Neuron (in vitro differentiated cells): ENCODE results near the gene BCL2L12.

ENCODE experiments used
- H2AFZ ChIP-seq: one replicate; pipeline ENCODE4 v1.6.1; 2013; ENCODE audit warnings: low read depth, mild to moderate bottlenecking, inconsistent platforms, low read length, moderate library complexity
- H3K27me3 ChIP-seq: one replicate; pipeline ENCODE4 v1.6.1; 2013; ENCODE audit warnings: low read length; ENCODE audit not compliant: insufficient read depth
- H3K36me3 ChIP-seq: one replicate; pipeline ENCODE4 v1.6.1; 2013; ENCODE audit warnings: low read length; ENCODE audit not compliant: insufficient read depth
- H3K4me1 ChIP-seq: one replicate; pipeline ENCODE4 v1.6.1; 2013; ENCODE audit warnings: low read length; ENCODE audit not compliant: insufficient read depth
- H3K4me3 ChIP-seq: 2 replicates; pipeline ENCODE4 v1.5.1; 2013; ENCODE audit warnings: mild to moderate bottlenecking, low read length, moderate library complexity
- H3K9me3 ChIP-seq: one replicate; pipeline ENCODE4 v1.6.1; 2013; ENCODE audit warnings: low read length

Gene BCL2L12

DNA sequence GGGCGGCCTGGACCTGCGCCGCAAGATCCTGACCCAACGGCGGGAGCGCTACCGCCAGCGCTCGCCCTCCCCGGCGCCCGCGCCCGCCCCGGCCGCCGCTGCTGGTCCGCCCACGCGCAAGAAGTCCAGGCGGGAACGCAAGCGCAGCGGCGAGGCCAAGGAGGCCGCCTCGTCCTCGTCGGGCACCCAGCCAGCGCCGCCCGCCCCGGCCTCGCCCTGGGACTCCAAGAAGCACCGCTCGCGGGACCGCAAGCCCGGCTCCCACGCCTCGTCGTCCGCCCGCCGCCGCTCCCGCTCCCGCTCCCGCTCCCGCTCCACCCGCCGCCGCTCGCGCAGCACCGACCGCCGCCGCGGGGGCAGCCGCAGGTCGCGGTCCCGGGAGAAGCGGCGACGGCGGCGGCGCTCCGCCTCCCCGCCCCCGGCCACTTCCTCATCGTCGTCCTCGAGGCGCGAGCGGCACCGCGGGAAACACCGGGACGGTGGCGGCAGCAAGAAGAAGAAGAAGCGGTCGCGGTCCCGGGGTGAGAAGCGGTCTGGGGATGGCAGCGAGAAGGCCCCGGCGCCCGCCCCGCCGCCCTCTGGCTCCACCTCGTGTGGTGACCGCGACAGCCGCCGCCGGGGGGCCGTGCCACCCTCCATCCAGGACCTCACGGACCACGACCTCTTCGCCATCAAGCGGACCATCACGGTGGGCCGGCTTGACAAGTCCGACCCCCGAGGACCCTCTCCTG, 13.7 kb upstream of the BCL2L12 start:
- Histone ChIP-seq H3K4me3 (no peak overlapping the region), H3K9me3 (no peaks in the 10 kb centered on the region), H3K4me1 (no peaks in the 10 kb centered on the region), H3K27me3 (no peaks in the 10 kb centered on the region), H2AFZ (no peak overlapping the region), H3K36me3 (peaks cover 76% of the 10 kb centered on the region)

DNA sequence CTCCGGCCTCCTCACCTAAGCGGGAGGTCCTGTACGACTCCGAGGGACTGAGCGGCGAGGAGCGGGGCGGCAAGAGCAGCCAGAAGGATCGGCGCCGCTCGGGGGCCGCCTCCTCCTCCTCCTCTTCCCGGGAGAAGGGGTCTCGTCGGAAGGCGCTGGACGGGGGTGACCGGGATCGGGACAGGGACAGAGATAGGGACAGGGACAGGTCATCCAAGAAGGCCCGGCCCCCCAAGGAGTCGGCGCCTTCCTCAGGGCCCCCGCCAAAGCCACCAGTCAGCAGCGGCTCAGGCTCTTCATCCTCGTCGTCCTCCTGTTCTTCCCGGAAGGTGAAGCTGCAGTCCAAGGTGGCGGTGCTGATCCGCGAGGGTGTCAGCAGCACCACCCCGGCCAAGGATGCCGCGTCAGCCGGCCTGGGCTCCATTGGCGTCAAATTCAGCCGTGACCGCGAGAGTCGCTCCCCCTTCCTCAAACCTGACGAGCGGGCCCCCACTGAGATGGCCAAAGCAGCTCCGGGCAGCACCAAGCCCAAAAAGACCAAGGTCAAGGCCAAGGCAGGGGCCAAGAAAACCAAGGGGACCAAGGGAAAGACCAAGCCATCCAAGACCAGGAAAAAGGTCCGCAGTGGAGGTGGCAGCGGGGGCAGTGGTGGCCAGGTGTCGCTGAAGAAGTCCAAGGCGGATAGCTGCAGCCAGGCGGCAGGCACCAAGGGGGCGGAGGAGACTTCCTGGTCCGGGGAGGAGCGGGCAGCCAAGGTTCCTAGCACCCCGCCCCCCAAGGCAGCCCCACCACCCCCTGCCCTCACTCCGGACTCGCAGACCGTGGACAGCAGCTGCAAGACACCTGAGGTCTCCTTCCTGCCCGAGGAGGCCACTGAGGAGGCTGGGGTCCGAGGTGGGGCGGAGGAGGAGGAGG, 12.9 kb upstream of the BCL2L12 start:
- no peak overlapping the region for H2AFZ ChIP-seq
- H3K9me3 ChIP-seq = no peaks in the 10 kb centered on the region

DNA sequence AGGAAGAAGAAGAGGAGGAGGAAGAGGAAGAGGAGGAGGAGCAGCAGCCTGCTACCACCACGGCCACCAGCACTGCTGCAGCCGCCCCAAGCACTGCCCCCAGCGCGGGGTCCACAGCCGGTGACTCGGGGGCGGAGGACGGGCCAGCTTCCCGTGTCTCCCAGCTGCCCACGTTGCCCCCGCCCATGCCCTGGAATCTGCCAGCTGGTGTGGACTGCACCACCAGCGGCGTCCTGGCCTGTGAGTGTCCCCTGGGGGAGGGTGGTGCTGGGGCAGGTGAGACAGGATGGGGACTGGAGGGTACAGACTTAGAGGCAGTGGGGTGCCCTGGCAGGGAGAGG, 12.3 kb upstream of the BCL2L12 start:
- Histone ChIP-seq H3K4me3 (no peak overlapping the region), H2AFZ (no peak overlapping the region), H3K36me3 (peaks cover 79% of the 10 kb centered on the region), H3K4me1 (no peaks in the 10 kb centered on the region), H3K27me3 (no peaks in the 10 kb centered on the region), H3K9me3 (no peaks in the 10 kb centered on the region)

More for the DNA sequence above, 12.9 kb upstream of the BCL2L12 start:
- Histone ChIP-seq H3K4me1 (no peaks in the 10 kb centered on the region), H3K36me3 (peaks cover 74% of the 10 kb centered on the region), H3K27me3 (no peaks in the 10 kb centered on the region), H3K4me3 (no peak overlapping the region)

DNA sequence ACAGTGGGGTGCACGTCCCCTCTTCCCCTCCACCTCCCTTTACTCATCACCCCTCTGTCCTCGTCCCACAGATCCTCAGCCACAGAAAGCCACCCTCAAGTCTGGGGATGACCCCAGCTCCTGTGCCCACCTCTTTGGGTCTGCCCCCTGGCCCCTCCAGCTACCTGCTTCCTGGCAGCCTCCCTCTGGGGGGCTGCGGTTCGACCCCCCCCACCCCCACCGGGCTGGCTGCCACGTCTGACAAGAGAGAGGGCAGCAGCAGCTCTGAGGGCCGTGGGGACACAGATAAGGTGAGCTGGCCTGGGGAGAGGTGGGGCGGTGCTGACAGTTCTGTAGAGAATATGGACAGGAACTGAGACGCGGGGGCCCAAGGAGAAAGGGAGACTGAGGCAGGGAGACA, 11.2 kb upstream of the BCL2L12 start:
- Histone ChIP-seq H3K27me3 (no peaks in the 10 kb centered on the region), H3K36me3 (peaks cover 85% of the 10 kb centered on the region), H2AFZ (no peak overlapping the region), H3K4me3 (no peak overlapping the region), H3K4me1 (no peaks in the 10 kb centered on the region), H3K9me3 (no peaks in the 10 kb centered on the region)

DNA sequence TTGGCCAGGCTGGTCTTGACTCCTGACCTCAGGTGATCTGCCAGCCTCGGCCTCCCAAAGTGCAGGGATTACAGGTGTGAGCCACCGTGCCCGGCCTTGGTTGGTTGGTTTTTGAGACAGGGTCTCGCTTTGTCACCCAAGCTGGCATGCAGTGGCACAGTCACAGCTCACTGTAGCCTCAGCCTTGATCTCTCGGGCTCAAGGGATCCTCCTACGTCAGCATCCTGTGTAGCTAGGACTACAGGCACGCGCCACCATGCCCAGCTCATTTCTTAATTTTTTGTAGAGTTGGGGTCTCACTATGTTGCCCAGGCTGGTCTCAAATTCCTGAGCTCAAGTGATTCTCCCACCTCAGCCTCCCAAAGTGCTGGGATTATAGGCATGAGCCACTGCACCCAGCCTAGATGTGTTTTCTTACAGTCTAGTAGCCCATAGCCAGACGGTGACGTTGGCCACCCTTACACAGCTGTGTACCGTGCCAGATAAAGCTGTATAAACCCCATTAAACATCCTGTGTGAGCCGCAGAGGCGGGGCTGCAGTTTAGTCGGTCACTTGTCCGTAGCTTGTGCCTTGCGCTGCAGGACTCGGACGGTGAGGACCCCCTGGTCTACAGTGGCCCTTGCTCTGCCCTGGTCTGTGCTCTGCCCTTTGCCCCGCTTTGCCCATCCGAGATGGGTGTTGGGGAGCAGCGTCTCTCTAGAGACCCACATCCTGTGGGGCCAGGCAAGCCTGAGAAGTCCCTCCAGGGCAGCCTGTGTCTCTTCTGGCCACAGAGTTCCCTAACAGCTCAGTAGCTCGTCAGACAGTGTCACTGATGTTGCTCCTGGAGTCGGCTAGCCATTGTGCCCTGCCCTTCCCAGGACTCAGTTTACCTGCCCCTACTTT, 9.9 kb upstream of the BCL2L12 start:
- no peak overlapping the region for H2AFZ ChIP-seq
- H3K36me3 ChIP-seq = peaks cover 85% of the 10 kb centered on the region
- peaks cover 4% of the 10 kb centered on the region for H3K9me3 ChIP-seq
- no peaks in the 10 kb centered on the region for H3K4me1 ChIP-seq
- H3K4me3 ChIP-seq = no peak overlapping the region
- H3K27me3 ChIP-seq = no peaks in the 10 kb centered on the region

DNA sequence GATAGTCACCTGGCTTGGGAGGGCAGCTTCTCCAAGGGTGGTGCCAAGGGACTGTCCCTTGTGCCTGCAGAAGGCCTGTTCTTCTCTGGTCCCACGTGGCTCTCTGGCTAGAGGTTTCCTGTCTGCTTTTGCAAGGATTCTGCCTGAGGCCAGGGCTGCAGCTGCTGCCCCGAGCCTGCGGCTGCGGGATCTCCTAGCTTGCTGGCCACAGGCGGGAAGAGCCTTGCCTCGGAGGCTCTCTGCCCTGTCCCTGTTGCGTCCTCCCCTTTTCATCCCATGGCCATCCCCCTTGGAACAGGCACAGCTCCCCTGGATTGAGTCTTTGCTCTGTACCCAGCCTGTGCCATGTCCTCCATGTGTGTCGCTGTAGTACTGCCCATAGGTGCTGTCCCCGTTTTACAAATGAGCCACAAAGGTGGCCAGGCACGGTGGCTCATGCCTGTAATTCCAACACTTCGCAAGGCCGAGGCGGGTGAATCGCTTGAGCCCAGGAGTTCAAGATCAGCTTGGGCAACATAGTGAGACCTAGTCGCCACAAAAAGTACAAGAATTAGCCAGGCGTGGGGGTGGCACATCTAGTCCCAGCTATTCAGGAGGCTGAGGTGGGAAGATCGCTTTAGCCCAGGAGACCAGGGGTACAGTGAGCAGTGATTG, 9.2 kb upstream of the BCL2L12 start:
- Histone ChIP-seq H3K27me3 (no peaks in the 10 kb centered on the region), H3K9me3 (peaks cover 4% of the 10 kb centered on the region), H3K36me3 (peaks cover 86% of the 10 kb centered on the region), H3K4me3 (no peak overlapping the region), H2AFZ (no peak overlapping the region), H3K4me1 (no peaks in the 10 kb centered on the region)

DNA sequence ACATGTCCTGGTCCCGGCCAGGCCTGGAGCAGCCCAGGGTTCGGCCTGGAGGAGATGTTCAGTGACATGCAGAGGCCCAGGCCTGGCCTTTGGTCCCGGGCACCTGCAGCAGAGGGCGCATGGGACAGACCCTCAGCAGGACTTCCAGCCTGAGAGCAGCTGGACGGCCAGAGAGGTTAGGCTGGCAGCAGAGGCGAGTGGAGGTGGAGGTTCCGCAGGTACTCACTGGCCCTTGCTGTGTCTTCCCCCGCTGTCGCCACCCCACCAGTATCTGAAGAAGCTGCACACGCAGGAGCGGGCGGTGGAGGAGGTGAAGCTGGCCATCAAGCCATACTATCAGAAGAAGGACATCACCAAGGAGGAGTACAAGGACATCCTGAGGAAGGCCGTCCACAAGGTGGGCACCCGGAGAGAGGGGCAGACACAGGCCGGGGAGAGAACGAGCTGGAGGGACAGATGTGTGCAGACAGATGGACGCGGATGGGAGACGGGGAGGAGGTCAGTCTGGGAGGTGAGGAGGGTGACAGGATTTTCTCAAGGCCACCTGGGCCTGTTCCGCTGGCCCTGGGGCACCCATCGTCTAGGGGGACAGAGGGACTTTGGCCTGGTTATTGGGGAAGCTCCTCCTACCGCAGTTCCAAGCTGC, 8.1 kb upstream of the BCL2L12 start:
- no peaks in the 10 kb centered on the region for H3K27me3 ChIP-seq
- no peak overlapping the region for H3K4me3 ChIP-seq
- peaks cover 89% of the 10 kb centered on the region for H3K36me3 ChIP-seq
- no peak overlapping the region for H2AFZ ChIP-seq
- H3K9me3 ChIP-seq = peaks cover 4% of the 10 kb centered on the region
- no peaks in the 10 kb centered on the region for H3K4me1 ChIP-seq

DNA sequence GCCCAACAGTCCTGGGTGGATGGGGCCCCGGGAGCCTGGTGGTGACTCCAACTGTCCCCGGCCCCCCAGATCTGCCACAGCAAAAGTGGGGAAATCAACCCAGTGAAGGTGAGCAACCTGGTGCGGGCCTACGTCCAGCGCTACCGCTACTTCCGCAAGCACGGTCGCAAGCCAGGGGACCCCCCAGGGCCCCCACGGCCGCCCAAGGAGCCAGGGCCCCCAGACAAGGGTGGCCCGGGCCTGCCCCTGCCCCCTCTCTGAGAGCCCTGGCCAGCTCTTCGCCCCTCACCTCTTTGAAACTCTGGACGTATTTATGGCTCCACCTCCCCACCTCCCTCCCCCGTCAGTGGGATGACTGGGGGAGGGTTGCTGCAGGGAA, 7.6 kb upstream of the BCL2L12 start:
- no peak overlapping the region for H3K4me3 ChIP-seq
- peaks cover 90% of the 10 kb centered on the region for H3K36me3 ChIP-seq
- H3K27me3 ChIP-seq = no peaks in the 10 kb centered on the region
- no peak overlapping the region for H2AFZ ChIP-seq
- no peaks in the 10 kb centered on the region for H3K4me1 ChIP-seq
- H3K9me3 ChIP-seq = peaks cover 4% of the 10 kb centered on the region

DNA sequence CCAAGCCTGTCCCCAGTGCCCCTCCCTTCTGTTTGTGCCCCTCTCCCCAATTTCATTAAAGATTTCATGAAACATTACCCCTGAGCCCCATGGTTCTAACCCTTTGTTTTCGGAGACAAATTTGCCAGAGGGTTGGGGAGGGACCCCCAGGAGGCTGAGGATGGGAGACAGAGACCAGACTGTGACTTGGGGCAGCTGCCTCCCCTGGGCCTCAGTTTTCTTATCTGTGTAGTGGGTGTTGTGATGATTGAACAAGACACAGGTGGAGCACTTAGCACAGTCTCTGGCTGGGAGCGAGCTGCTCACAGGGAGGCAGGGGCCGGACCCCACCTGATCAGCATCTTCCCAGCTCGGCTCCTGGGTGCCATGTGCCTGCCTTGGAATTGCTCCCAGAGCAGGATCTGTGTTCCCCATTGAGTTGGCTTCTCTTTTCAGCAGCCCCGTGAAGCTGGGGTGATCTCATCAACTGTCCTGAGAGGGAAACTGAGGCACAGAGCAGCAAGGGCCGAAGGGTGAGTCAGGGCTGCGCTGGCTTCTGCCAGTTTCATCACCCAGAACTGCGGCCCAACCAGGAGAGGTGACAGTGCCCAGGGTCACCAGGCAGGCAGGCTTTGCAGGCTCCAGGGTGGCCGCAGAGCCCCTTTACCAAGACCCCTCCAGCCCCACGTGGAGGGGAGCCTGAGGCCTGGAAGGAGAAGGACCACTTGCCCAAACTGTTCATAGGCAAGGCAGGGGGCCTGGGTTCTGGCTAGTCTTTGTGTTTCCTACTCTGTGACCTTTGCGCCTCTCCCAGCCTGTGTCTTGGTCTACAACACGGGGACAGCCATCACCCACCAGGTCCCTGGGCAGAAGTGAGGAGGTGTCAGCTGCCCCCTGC, 6.9 kb upstream of the BCL2L12 start:
- H3K36me3 ChIP-seq = peaks cover 85% of the 10 kb centered on the region
- no peak overlapping the region for H3K4me3 ChIP-seq
- H3K27me3 ChIP-seq = no peaks in the 10 kb centered on the region
- peaks cover 4% of the 10 kb centered on the region for H3K9me3 ChIP-seq
- H2AFZ ChIP-seq = no peak overlapping the region
- H3K4me1 ChIP-seq = no peaks in the 10 kb centered on the region

DNA sequence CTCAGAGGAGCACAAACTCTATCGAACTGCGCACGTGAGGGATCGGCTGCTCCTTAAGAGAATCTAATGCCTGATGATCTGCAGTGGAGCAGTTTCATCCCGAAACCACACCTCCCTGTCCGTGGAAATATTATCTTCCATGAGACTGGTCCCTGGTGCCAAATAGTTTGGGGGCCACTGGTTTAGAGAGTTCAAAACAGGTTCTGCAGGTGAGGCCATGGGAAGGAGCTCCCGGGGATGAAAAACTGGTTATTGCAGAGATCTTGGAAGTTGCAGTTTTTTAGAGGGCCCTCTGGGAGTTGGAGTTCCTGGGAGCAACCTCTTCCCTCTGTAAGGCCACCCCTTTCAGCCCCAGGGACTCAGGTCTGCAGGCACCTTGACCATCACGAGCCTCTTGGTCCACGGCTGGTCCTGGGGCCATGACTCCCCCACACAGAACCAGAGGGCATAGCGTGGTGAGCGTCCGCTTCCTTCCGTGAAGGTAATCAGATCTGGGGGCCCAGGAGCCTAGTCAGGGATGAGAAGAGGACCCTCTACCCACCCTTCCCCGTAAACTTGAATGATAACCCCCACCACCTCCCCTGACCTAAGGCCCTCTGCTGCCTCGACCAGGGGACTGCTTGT, 5.3 kb upstream of the BCL2L12 start:
- Histone ChIP-seq H3K36me3 (peaks cover 69% of the 10 kb centered on the region), H3K27me3 (no peaks in the 10 kb centered on the region), H3K4me1 (peaks cover 9% of the 10 kb centered on the region), H3K9me3 (peaks cover 4% of the 10 kb centered on the region), H3K4me3 (no peak overlapping the region), H2AFZ (no peak overlapping the region)

DNA sequence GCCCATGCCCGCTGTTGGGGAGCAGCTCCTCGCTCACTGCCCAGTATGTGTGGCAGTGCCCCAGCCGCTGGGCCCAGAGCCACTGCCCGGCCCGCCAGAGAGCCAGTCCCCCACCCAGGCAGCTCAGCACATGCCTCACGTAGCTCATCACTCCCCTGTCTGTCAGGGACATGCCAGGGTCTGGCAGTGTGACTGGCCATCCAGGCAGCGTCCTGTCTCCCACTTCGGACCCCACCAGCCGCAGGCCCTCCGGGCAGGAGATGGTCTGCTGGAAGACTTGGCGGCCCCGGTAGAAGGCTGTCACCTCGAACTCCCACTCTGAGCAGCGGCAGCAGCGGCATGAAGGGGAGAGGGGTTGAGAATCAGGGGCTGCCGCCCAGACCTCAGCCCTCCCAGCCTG, 3.7 kb upstream of the BCL2L12 start:
- peaks cover 55% of the 10 kb centered on the region for H3K36me3 ChIP-seq
- H3K9me3 ChIP-seq = peaks cover 4% of the 10 kb centered on the region
- no peak overlapping the region for H2AFZ ChIP-seq
- no peaks in the 10 kb centered on the region for H3K27me3 ChIP-seq
- no peak overlapping the region for H3K4me3 ChIP-seq
- peaks cover 14% of the 10 kb centered on the region for H3K4me1 ChIP-seq
